Measurements from ENCODE around the gene PLEKHA1. TPM values are rescaled to one million over a fixed set of nuclear protein-coding genes. Genes with fewer than 3 reads are reported as not detected.
A peak's percentile ranks its signal among the peaks of the same experiment; 100 is the strongest.

Gene PLEKHA1
- total and polyA plus RNA-seq, 2 of the 13 experiments (the other 11 are each of a cell fraction or from before 2014, with no cell fraction given), result 32.2 to 53.3 TPM

DNA sequence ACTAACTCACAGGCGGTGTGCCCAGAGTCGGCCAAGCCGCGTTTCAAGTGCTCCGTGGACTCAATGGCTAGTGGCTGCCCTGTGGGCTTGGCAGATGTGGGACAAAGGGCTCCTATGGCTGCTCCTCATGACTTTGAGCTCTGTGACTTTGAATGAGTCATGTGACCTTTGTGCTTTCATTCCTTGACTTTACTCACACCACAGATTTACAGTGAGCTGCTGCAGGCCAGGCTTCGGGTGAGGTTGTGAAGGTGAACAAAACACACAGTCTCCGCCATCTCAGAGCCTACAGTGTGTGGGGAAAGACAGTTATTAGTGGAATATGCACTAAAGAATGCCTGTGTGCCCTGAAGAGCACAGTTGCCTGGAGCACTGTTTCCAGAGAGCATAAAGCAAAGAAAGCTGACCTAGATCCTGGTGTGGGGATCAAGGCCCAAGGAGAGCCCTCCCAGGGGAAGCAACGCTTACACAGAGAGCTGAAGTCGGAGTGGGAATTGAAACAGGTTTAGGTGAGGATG lies 29.7 kb upstream of the PLEKHA1 start:
- ChIA-PET CTCF (ENCODE audit: low intra/inter-chr PET ratio, low total read pairs) (no interaction called here), POLR2A (interaction anchor here (0.6 to 3.2 kb wide), 18 partner anchors 9 to 88 kb away, joined by 3 to 43 read pairs (median 5); partner anchors contain the start of gene PLEKHA1)
- H3K27ac ChIP-seq (ENCODE audit: extremely low read length, insufficient read depth, low read length), result peak overlapping the region; percentile 80
- H3K27me3 ChIP-seq (ENCODE audit: control insufficient read depth in 1 of 2, insufficient read depth in 2 of 2, low read length in 2 of 2), result no peaks in the 10 kb centered on the region
- H3K36me3 ChIP-seq (replicated peaks in 1 of 2; ENCODE audit: control insufficient read depth in 1 of 2, insufficient read depth in 2 of 2, low read length in 2 of 2), result no peaks in the 10 kb centered on the region
- no peaks in the 10 kb centered on the region for H3K79me2 ChIP-seq (ENCODE audit: insufficient read depth, low read length)
- no peaks in the 10 kb centered on the region for H4K20me1 ChIP-seq (ENCODE audit: insufficient read depth, low read length)
- no peak overlapping the region for H2AFZ ChIP-seq (ENCODE audit: low read length)
- 0 out of 6 replicates have a peak overlapping the region, but pooled peaks of 1 of the 3 experiments have one; percentile 11 for H3K4me3 ChIP-seq (replicated peaks in 1 of 3; ENCODE audit: insufficient read depth in 1 of 3, low read depth in 2 of 3, low read length in 3 of 3)
- peak overlapping the region; percentile 64 for H3K4me2 ChIP-seq (ENCODE audit: low read depth, low read length)
- H3K4me1 ChIP-seq (ENCODE audit: insufficient read depth, low read length), result peaks cover 62% of the 10 kb centered on the region
- H3K9ac ChIP-seq (ENCODE audit: insufficient read depth, low read depth, low read length), result peak overlapping the region; percentile 60
- intact Hi-C loops (cut with micrococcal nuclease; ENCODE audit: unreplicated experiment), result loop anchor here (2.0 kb wide), 1 partner anchor 30 kb away; the partner anchor contains the start of gene PLEKHA1
- 21% methylated on average over 9 of the region's 9 CpGs for WGBS (ENCODE audit: low lambda C conversion rate)
- peak; percentile 91 for DNase-seq (ENCODE audit: low spot score)
- FAIRE-seq, result peak; percentile 74
- ATAC-seq, result peak; percentile 78
- in situ Hi-C loops (cut with HindIII; ENCODE audit: extremely low pct_ligation_motif_present, low pct_unique_long_range_greater_than_20kb), result loop anchor here (5.0 kb wide), 2 partner anchors 47 to 93 kb away; no protein-coding TSS in a partner anchor
- peaks cover 6% of the 10 kb centered on the region; the same call in 1 of the 2 replicates for H3K9me3 ChIP-seq (ENCODE audit: low read length)
- no TSS peak for BruUV-seq (replicated peaks)
- TF ChIP-seq RXRB (CRISPR knock-in tag; IDR thresholded peaks at IDR 0.05; ENCODE audit: borderline replicate concordance), result peak; percentile 97
- no peak for TF ChIP-seq TSC22D2 (CRISPR knock-in tag; IDR thresholded peaks at IDR 0.05; ENCODE audit: borderline replicate concordance)
- no peak for TF ChIP-seq ISX (CRISPR knock-in tag; conservative IDR thresholded peaks at IDR 0.05)
- TF ChIP-seq ZNF329 (CRISPR knock-in tag; IDR thresholded peaks at IDR 0.05; ENCODE audit: low read depth), result no peak
- no peak for TF ChIP-seq SP4 (CRISPR knock-in tag; IDR thresholded peaks at IDR 0.05)
- TF ChIP-seq NR3C1 (CRISPR knock-in tag; IDR thresholded peaks at IDR 0.05), result no peak
- no peak for TF ChIP-seq RBM39 (IDR thresholded peaks at IDR 0.05; ENCODE audit: low read depth, low read length, poor library complexity, severe bottlenecking)
- TF ChIP-seq ZNF616 (CRISPR knock-in tag; IDR thresholded peaks at IDR 0.05; ENCODE audit: low read depth), result no peak
- TF ChIP-seq PCBP2 (optimal IDR thresholded peaks at IDR 0.05; ENCODE audit: low read depth, low read length, poor library complexity, severe bottlenecking), result no peak
- no peak for TF ChIP-seq ZFP1 (CRISPR knock-in tag; IDR thresholded peaks at IDR 0.05)
- TF ChIP-seq NAIF1 (CRISPR knock-in tag; IDR thresholded peaks at IDR 0.05; ENCODE audit: borderline replicate concordance), result no peak
- no peak for TF ChIP-seq HINFP (CRISPR knock-in tag; IDR thresholded peaks at IDR 0.05; ENCODE audit: low read depth)
- no peak for TF ChIP-seq PRMT3 (CRISPR knock-in tag; IDR thresholded peaks at IDR 0.05; ENCODE audit: borderline replicate concordance, low read depth)
- no peak for TF ChIP-seq SIX4 (CRISPR knock-in tag; IDR thresholded peaks at IDR 0.05)
- TF ChIP-seq ZNF572 (CRISPR knock-in tag; IDR thresholded peaks at IDR 0.05), result no peak
- peak; percentile 75 for TF ChIP-seq TEAD3 (CRISPR knock-in tag; optimal IDR thresholded peaks at IDR 0.05; ENCODE audit: borderline replicate concordance)
- TF ChIP-seq ZNF143 (CRISPR knock-in tag; IDR thresholded peaks at IDR 0.05), result no peak
- TF ChIP-seq KDM5B (CRISPR knock-in tag; IDR thresholded peaks at IDR 0.05; ENCODE audit: borderline replicate concordance), result no peak
- TF ChIP-seq GZF1 (CRISPR knock-in tag; IDR thresholded peaks at IDR 0.05), result no peak
- TF ChIP-seq HOXA5 (CRISPR knock-in tag; IDR thresholded peaks at IDR 0.05), result 0 out of 2 replicates have a peak, but pooled peaks have one; percentile 51
- no peak for TF ChIP-seq ZBTB8A (CRISPR knock-in tag; IDR thresholded peaks at IDR 0.05; ENCODE audit: borderline replicate concordance, low read depth)
- no peak for TF ChIP-seq ZNF460 (CRISPR knock-in tag; IDR thresholded peaks at IDR 0.05; ENCODE audit: borderline replicate concordance)
- peak; percentile 62; the same call in 1 of the 2 replicates for TF ChIP-seq DMAP1 (CRISPR knock-in tag; IDR thresholded peaks at IDR 0.05)
